Measurements from ENCODE around the gene PARP3. TPM values are rescaled to one million over a fixed set of nuclear protein-coding genes. Genes with fewer than 3 reads are reported as not detected.

PARP3 gene
- total RNA-seq, 4 donors from 2014 or later, result 100 to 157 (median 137) TPM

- Histone ChIP-seq H3K27me3 (no peaks in the 10 kb centered on the region), H3K27ac (no peak overlapping the region), H3K9me3 (peaks cover 0 to 6% (median 0%) of the 10 kb centered on the region in 4 donors), H3K36me3 (peaks cover 0 to 7% (median 0%) of the 10 kb centered on the region in 3 donors), H3K4me3 (no peak overlapping the region), H3K4me1 (peaks cover 0 to 15% (median 7%) of the 10 kb centered on the region in 4 donors)
- TF ChIP-seq CTCF (IDR thresholded peaks at IDR 0.05), result no peak
- TF ChIP-seq POLR2A (IDR thresholded peaks at IDR 0.05), result no peak
- no peak for DNase-seq
These were observed 15.5 kb downstream of the PARP3 start for GRCh38 chr3:51957520-51958205.

GRCh38 chr3:51958603-51959521, 16.7 kb downstream of the PARP3 start:
- peaks cover 0 to 7% (median 0%) of the 10 kb centered on the region in 3 donors for H3K36me3 ChIP-seq
- no peak overlapping the region for H3K27ac ChIP-seq
- peaks cover 0 to 15% (median 7%) of the 10 kb centered on the region in 4 donors for H3K4me1 ChIP-seq
- no peaks in the 10 kb centered on the region for H3K27me3 ChIP-seq
- H3K9me3 ChIP-seq, result peaks cover 0 to 6% (median 0%) of the 10 kb centered on the region in 4 donors
- H3K4me3 ChIP-seq, result no peak overlapping the region
- DNase-seq, result no peak
- no peak for TF ChIP-seq POLR2A (IDR thresholded peaks at IDR 0.05)
- no peak for TF ChIP-seq CTCF (IDR thresholded peaks at IDR 0.05)

GRCh38 chr3:51959651-51960050, 17.5 kb downstream of the PARP3 start:
- H3K36me3 ChIP-seq, result peaks cover 0 to 7% (median 0%) of the 10 kb centered on the region in 3 donors
- TF ChIP-seq CTCF (IDR thresholded peaks at IDR 0.05) (no peak), POLR2A (IDR thresholded peaks at IDR 0.05) (no peak)
- no peak overlapping the region for H3K27ac ChIP-seq
- peaks cover 0 to 6% (median 0%) of the 10 kb centered on the region in 4 donors for H3K9me3 ChIP-seq
- DNase-seq, result no peak
- no peaks in the 10 kb centered on the region for H3K27me3 ChIP-seq
- peaks cover 0 to 15% (median 7%) of the 10 kb centered on the region in 4 donors for H3K4me1 ChIP-seq
- no peak overlapping the region for H3K4me3 ChIP-seq

- DNase-seq, result no peak
- peaks cover 0 to 5% (median 0%) of the 10 kb centered on the region in 4 donors for H3K9me3 ChIP-seq
- peaks cover 0 to 7% (median 0%) of the 10 kb centered on the region in 3 donors for H3K36me3 ChIP-seq
- peaks cover 0 to 15% (median 7%) of the 10 kb centered on the region in 4 donors for H3K4me1 ChIP-seq
- no peak overlapping the region for H3K27ac ChIP-seq
- no peak overlapping the region for H3K4me3 ChIP-seq
- H3K27me3 ChIP-seq, result no peaks in the 10 kb centered on the region
- TF ChIP-seq POLR2A (IDR thresholded peaks at IDR 0.05) (no peak), CTCF (IDR thresholded peaks at IDR 0.05) (no peak)
These were observed 18.2 kb downstream of the PARP3 start for GRCh38 chr3:51960386-51960785.

GRCh38 chr3:51961011-51961410, 18.8 kb downstream of the PARP3 start:
- Histone ChIP-seq H3K4me1 (peaks cover 0 to 10% (median 4%) of the 10 kb centered on the region in 4 donors), H3K4me3 (no peak overlapping the region), H3K9me3 (no peaks in the 10 kb centered on the region), H3K36me3 (peaks cover 0 to 7% (median 0%) of the 10 kb centered on the region in 3 donors), H3K27me3 (no peaks in the 10 kb centered on the region), H3K27ac (no peak overlapping the region)
- DNase-seq, result no peak
- TF ChIP-seq POLR2A (IDR thresholded peaks at IDR 0.05), result no peak
- TF ChIP-seq CTCF (IDR thresholded peaks at IDR 0.05), result no peak
